Loucy (cell line): ENCODE data around the gene KCNJ18.
"Not testable (repeated sequence)": the region's sequence is repeated elsewhere in the genome, so short reads cannot be mapped to it uniquely, and the experiment has no call there.

ENCODE experiments used
- H2AFZ ChIP-seq: fragments of 200-600 bp; sonication (generic); 2 replicates; pipeline ENCODE4 v1.6.0; 2016; ENCODE audit warnings: antibody characterized with exemption, mild to moderate bottlenecking, low read length, moderate library complexity
- H3F3A ChIP-seq: fragments of 200-600 bp; 2 replicates; pipeline ENCODE4 v1.6.0; 2016; ENCODE audit warnings: antibody characterized with exemption, low read depth, mild to moderate bottlenecking
- H3K27me3 ChIP-seq: fragments of 200-600 bp; sonication (generic); 2 replicates; pipeline ENCODE4 v1.6.1; 2014; ENCODE audit warnings: low read length, mild to moderate bottlenecking; ENCODE audit not compliant: insufficient read depth, poor library complexity, severe bottlenecking
- H3K36me3 ChIP-seq: fragments of 200-600 bp; sonication (generic); 2 replicates; pipeline ENCODE4 v1.6.1; 2016; ENCODE audit warnings: low read length; ENCODE audit not compliant: insufficient read depth
- H3K4me1 ChIP-seq: fragments of 200-600 bp; sonication (generic); 2 replicates; pipeline ENCODE4 v1.5.1; 2014; ENCODE audit warnings: low read length, mild to moderate bottlenecking; ENCODE audit not compliant: insufficient read depth, poor library complexity, severe bottlenecking
- H3K4me2 ChIP-seq: fragments of 200-600 bp; sonication (generic); 2 replicates; pipeline ENCODE4 v1.6.0; 2014; ENCODE audit warnings: antibody characterized with exemption, low read length, low read depth, mild to moderate bottlenecking; ENCODE audit not compliant: poor library complexity, severe bottlenecking
- H3K4me3 ChIP-seq: fragments of 200-600 bp; sonication (generic); 2 replicates; pipeline ENCODE4 v1.5.1; 2014; ENCODE audit warnings: low read length, mild to moderate bottlenecking, mixed read lengths; ENCODE audit not compliant: poor library complexity, severe bottlenecking
- H3K79me2 ChIP-seq: fragments of 200-600 bp; sonication (generic); 2 replicates; pipeline ENCODE4 v1.6.1; 2014; ENCODE audit warnings: low read length; ENCODE audit not compliant: insufficient read depth
- H3K9ac ChIP-seq: fragments of 200-600 bp; sonication (generic); 2 replicates; pipeline ENCODE4 v1.6.0; 2014; ENCODE audit warnings: mild to moderate bottlenecking, low read depth, low read length, moderate library complexity; ENCODE audit not compliant: poor library complexity, severe bottlenecking
- H3K9me2 ChIP-seq: fragments of 200-600 bp; sonication (generic); replicated peaks from 2 replicates; pipeline ENCODE4 v1.6.1; 2016; ENCODE audit warnings: low read depth, low read length, mixed read lengths
- H3K9me3 ChIP-seq: fragments of 200-600 bp; sonication (generic); 2 replicates; pipeline ENCODE4 v1.6.1; 2014; ENCODE audit warnings: mild to moderate bottlenecking, antibody characterized with exemption, low read length, low read depth; ENCODE audit not compliant: insufficient read depth
- H4K20me1 ChIP-seq: fragments of 200-600 bp; sonication (generic); 2 replicates; pipeline ENCODE4 v1.6.0; 2014; ENCODE audit warnings: antibody characterized with exemption, low read length, mild to moderate bottlenecking; ENCODE audit not compliant: insufficient read depth, poor library complexity, severe bottlenecking
- CTCF ChIP-seq: fragments of 200-600 bp; sonication (generic); conservative IDR thresholded peaks from 2 replicates; pipeline ENCODE4 v1.5.1; 2014; ENCODE audit warnings: mild to moderate bottlenecking, antibody characterized with exemption, low read length
- EZH2phosphoT487 ChIP-seq: fragments of 200-600 bp; IDR thresholded peaks from 2 replicates; pipeline ENCODE4 v1.6.1; 2018; ENCODE audit warnings: antibody characterized with exemption, mild to moderate bottlenecking, moderate library complexity, borderline replicate concordance

KCNJ18 gene

GRCh38 chr17:21673451-21674241 lies 18.7 kb upstream of the KCNJ18 start:
- not testable (repeated sequence) for H3K79me2 ChIP-seq, H3K9me2 ChIP-seq, H3K4me3 ChIP-seq, H3K27me3 ChIP-seq, H3K4me1 ChIP-seq, H3K36me3 ChIP-seq, H3K4me2 ChIP-seq, H3K9ac ChIP-seq, H4K20me1 ChIP-seq, H3F3A ChIP-seq, H2AFZ ChIP-seq
- H3K9me3 ChIP-seq = peaks cover 20% of the 10 kb centered on the region; the same call in 1 of the 2 replicates

- Histone ChIP-seq H4K20me1 (no peaks in the 10 kb centered on the region), H3K4me2 (no peak overlapping the region), H3K79me2 (no peaks in the 10 kb centered on the region), H2AFZ (no peak overlapping the region), H3K4me3 (no peak overlapping the region), H3K9me2 (no peaks in the 10 kb centered on the region), H3K9me3 (peaks cover 23% of the 10 kb centered on the region; the same call in 1 of the 2 replicates), H3F3A (no peaks in the 10 kb centered on the region), H3K9ac (no peak overlapping the region), H3K36me3 (no peaks in the 10 kb centered on the region), H3K4me1 (no peaks in the 10 kb centered on the region), H3K27me3 (no peaks in the 10 kb centered on the region)
- TF ChIP-seq EZH2phosphoT487 = no peak
- no peak for TF ChIP-seq CTCF
Measured at GRCh38 chr17:21674242-21674731, 18.0 kb upstream of the KCNJ18 start.

GRCh38 chr17:21674891-21675738 lies 17.2 kb upstream of the KCNJ18 start:
- H3F3A ChIP-seq, H3K4me1 ChIP-seq, H4K20me1 ChIP-seq, H2AFZ ChIP-seq, H3K4me3 ChIP-seq, H3K36me3 ChIP-seq, H3K27me3 ChIP-seq, H3K9ac ChIP-seq, H3K79me2 ChIP-seq, H3K9me2 ChIP-seq, H3K4me2 ChIP-seq: not testable (repeated sequence)
- peaks cover 23% of the 10 kb centered on the region; the same call in 1 of the 2 replicates for H3K9me3 ChIP-seq

GRCh38 chr17:21675739-21676130 lies 16.6 kb upstream of the KCNJ18 start:
- H3F3A ChIP-seq, H3K36me3 ChIP-seq, H2AFZ ChIP-seq, H3K27me3 ChIP-seq, H3K4me2 ChIP-seq, H3K4me1 ChIP-seq, H3K9ac ChIP-seq, H3K79me2 ChIP-seq, H4K20me1 ChIP-seq, H3K9me2 ChIP-seq, H3K4me3 ChIP-seq: not testable (repeated sequence)
- H3K9me3 ChIP-seq = peaks cover 23% of the 10 kb centered on the region; the same call in 1 of the 2 replicates
